HG02852 (cell line): Measurements from ENCODE around the gene KTI12.

Experiments
- ATAC-seq: cut with Tn5 transposase; IDR thresholded peaks from one replicate; pipeline ENCODE4 v1.9.1; 2021; ENCODE audit warnings: mild to moderate bottlenecking, moderate library complexity; ENCODE audit not compliant: unreplicated experiment

Gene KTI12

DNA sequence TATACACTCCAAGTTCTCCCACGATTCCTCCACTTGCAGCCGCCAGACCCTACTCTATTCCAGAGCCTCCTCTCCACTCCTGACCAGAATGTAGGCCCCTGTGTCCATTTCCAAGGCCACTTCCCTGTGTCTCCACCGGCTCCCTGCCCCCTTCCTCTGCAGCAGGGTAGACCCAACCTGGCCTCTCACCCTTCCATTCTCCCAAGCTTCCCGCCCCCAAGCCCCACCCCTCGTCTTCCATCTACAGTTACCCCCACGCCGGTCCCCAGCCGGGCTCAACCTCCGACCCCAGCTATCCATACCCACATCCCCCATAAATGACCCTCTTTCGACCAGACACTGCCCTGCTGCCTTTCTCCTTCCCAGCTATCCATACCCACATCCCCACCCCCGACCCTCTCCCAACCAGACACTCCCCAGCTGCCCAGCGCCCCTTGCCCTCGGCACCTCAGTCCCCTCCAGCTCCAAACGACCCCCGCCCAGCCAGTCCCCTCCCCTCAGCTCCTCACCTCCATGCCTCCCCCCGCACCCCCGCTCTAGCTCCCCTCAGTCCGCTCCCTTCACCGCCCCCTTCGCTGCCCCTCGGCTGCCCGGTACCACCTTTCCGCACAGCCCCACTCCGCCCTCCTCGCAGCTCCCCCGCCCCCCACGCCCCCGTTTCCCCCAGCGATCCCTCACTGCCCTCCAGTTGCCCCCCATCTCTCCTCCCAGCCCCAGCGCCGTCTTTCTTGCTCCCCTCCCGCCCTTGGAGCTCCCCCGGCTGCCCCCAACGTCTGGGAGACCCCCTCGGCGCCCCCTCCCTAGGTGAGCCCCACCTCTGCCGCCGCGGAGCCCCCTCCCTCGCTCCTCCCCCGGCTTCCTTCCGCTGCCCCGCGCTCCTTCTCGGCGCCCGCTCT lies 43.8 kb downstream of the KTI12 start:
- ATAC-seq = no peak

DNA sequence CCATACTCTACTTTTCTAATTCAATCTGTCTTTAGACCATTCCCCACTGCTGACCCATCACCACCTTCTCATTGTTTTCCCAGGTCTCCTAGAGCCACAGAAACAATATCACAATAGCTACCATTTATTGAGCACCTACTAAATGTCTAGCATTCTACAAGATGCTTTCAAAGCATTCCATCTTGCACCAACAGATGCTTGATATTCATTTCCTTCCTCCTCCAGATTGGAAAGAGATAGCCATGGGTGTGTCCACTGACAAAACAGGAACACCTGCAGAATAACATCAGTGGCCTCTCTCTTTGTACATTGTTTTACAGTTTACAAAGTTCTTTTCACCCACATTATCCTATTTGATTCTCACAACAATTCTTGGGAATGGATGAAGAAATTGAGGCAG lies 45.4 kb downstream of the KTI12 start:
- ATAC-seq = no peak

- no peak for ATAC-seq
Observed at GRCh38 chr1:51986718-51987117, 46.9 kb downstream of the KTI12 start.

- ATAC-seq = no peak
Observed at GRCh38 chr1:51982161-51982560, 51.4 kb downstream of the KTI12 start.
